K562 (cell line): ENCODE data around the gene TREH. TPM values are rescaled to one million over a fixed set of nuclear protein-coding genes. Genes with fewer than 3 reads are reported as not detected.

Source experiments
- GATA2 ChIP-seq: sonication (generic); formaldehyde crosslinking; IDR thresholded peaks from 2 replicates; pipeline ENCODE4 v1.4.0; 2020; ENCODE audit warnings: mild to moderate bottlenecking, missing genetic modification reagents
- SAFB2 ChIP-seq: fragments of 200-400 bp; formaldehyde crosslinking; IDR thresholded peaks from 2 replicates; pipeline ENCODE4 v1.6.1; 2018; ENCODE audit warnings: borderline replicate concordance, low read length, low read depth, moderate library complexity; ENCODE audit not compliant: severe bottlenecking
- ZNF318 ChIP-seq, 2 experiments: fragments of 450-650 bp; IDR thresholded peaks; 2 replicates each; pipeline ENCODE4 v1.6.1; 2016; ENCODE audit warnings: mild to moderate bottlenecking in 2 of 2, borderline replicate concordance in 1 of 2, low read depth in 1 of 2, moderate library complexity in 1 of 2
- ZNF57 ChIP-seq: fragments of 450-650 bp; formaldehyde crosslinking; IDR thresholded peaks from 2 replicates; pipeline ENCODE4 v1.4.0; 2020; ENCODE audit warnings: mild to moderate bottlenecking, moderate library complexity
- ZNF644 ChIP-seq: fragments of 200-800 bp; sonication (Bioruptor generic); IDR thresholded peaks from 2 replicates; pipeline ENCODE4 v1.6.1; 2016; ENCODE audit warnings: low read depth, missing genetic modification characterization, missing compliant biosample characterization
- polyA plus RNA-seq, 8 experiments: library from polyadenylated mRNA; depleted of rRNA in 4 of 8; stranded (reverse) in 5 of 8; unstranded in 3 of 8; fragments of >200 nt; fragmentation: Nextera tagmentation in 2 of 8; fragmentation: Illumina TruSeq in 1 of 8; extraction: Ambion mirVana in 2 of 8; extraction: Trizol in 1 of 8; gene quantifications; 2 replicates each; pipeline versions ENCODE4 v1.2.1 to v1.2.3, GENCODE V29; 2011 to 2014; ENCODE audit warnings: inconsistent platforms in 1 of 8, missing spikeins in 1 of 8
- total RNA-seq, 7 experiments: library from RNA; depleted of rRNA in 6 of 7; stranded (reverse); fragments of >200 nt in 6 of 7; fragmentation: Illumina TruSeq in 2 of 7; extraction: Trizol in 2 of 7; gene quantifications; 2 replicates each; pipeline versions ENCODE4 v1.2.1 to v1.2.3, GENCODE V29; 2011 to 2021; ENCODE audit warnings: low replicate concordance in 1 of 7
- TF ChIP-seq, protein P1 (sequence below), 2 experiments: IDR thresholded peaks in 1 of 2; conservative IDR thresholded peaks in 1 of 2; 2 replicates each; pipeline ENCODE4 v1.6.1; 2016; ENCODE audit warnings: low read depth in 2 of 2, mild to moderate bottlenecking in 1 of 2, missing compliant biosample characterization in 1 of 2, missing genetic modification characterization in 1 of 2, moderate library complexity in 1 of 2
- TF ChIP-seq, protein P2 (sequence below): sonication (generic); formaldehyde crosslinking; IDR thresholded peaks from 2 replicates; pipeline ENCODE4 v1.8.1; 2023; ENCODE audit warnings: mild to moderate bottlenecking, missing genetic modification reagents

TREH gene
- total and polyA plus RNA-seq, 9 of the 15 experiments (the other 6 are each of a cell fraction or from before 2014, with no cell fraction given) = 0.09 to 0.20 (median 0.11) TPM; not detected in 6

DNA sequence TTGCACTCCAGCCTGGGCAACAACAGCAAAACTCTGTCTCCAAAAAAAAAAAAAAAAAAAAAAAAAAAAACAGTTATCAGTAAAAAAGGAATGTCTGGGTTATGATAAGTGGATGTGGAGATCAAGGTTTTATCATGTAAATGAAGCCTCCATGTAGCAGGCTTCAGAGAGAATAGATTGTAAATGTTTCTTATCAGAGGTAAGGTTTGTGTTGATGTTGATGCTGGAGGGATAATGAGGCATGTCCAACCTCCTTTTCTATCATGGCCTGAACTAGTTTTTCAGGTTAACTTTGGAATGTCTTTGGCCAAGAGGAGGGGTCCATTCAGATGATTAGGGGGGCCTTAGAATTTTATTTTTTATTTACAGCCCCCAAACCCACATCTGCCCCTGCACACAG lies 35.4 kb upstream of the TREH start (continued):
- no peak for TF ChIP-seq ZNF318 (IDR thresholded peaks at IDR 0.05; ENCODE audit: borderline replicate concordance in 1 of 2, low read depth in 1 of 2)
- TF ChIP-seq ZNF644 (tag) = no peak
- TF ChIP-seq, protein P1, sequence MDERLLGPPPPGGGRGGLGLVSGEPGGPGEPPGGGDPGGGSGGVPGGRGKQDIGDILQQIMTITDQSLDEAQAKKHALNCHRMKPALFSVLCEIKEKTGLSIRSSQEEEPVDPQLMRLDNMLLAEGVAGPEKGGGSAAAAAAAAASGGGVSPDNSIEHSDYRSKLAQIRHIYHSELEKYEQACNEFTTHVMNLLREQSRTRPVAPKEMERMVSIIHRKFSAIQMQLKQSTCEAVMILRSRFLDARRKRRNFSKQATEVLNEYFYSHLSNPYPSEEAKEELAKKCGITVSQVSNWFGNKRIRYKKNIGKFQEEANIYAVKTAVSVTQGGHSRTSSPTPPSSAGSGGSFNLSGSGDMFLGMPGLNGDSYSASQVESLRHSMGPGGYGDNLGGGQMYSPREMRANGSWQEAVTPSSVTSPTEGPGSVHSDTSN (CRISPR knock-in tag; IDR thresholded peaks at IDR 0.05; ENCODE audit: low read depth) = no peak
- TF ChIP-seq, protein P1 (tag; conservative IDR thresholded peaks at IDR 0.05; ENCODE audit: low read depth) = no peak
- TF ChIP-seq GATA2 (CRISPR knock-in tag) = no peak
- TF ChIP-seq ZNF57 (CRISPR knock-in tag) = no peak
- TF ChIP-seq SAFB2 = no peak
- TF ChIP-seq, protein P2, sequence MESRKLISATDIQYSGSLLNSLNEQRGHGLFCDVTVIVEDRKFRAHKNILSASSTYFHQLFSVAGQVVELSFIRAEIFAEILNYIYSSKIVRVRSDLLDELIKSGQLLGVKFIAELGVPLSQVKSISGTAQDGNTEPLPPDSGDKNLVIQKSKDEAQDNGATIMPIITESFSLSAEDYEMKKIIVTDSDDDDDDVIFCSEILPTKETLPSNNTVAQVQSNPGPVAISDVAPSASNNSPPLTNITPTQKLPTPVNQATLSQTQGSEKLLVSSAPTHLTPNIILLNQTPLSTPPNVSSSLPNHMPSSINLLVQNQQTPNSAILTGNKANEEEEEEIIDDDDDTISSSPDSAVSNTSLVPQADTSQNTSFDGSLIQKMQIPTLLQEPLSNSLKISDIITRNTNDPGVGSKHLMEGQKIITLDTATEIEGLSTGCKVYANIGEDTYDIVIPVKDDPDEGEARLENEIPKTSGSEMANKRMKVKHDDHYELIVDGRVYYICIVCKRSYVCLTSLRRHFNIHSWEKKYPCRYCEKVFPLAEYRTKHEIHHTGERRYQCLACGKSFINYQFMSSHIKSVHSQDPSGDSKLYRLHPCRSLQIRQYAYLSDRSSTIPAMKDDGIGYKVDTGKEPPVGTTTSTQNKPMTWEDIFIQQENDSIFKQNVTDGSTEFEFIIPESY (CRISPR knock-in tag) = no peak
